GM19351 (cell line): ENCODE measurements around the gene ZCCHC13.
"Not testable (repeated sequence)": the region's sequence is repeated elsewhere in the genome, so short reads cannot be mapped to it uniquely, and the experiment has no call there.

Experiments
- ATAC-seq: cut with Tn5 transposase; IDR thresholded peaks from one replicate; pipeline ENCODE4 v1.9.1; 2021; ENCODE audit warnings: mild to moderate bottlenecking, moderate library complexity; ENCODE audit not compliant: unreplicated experiment

The ZCCHC13 gene

GRCh38 chrX:74319321-74319720 is 15.3 kb downstream of the ZCCHC13 start:
- ATAC-seq, result not testable (repeated sequence)

GRCh38 chrX:74321191-74321590 is 17.2 kb downstream of the ZCCHC13 start:
- ATAC-seq, result no peak

DNA sequence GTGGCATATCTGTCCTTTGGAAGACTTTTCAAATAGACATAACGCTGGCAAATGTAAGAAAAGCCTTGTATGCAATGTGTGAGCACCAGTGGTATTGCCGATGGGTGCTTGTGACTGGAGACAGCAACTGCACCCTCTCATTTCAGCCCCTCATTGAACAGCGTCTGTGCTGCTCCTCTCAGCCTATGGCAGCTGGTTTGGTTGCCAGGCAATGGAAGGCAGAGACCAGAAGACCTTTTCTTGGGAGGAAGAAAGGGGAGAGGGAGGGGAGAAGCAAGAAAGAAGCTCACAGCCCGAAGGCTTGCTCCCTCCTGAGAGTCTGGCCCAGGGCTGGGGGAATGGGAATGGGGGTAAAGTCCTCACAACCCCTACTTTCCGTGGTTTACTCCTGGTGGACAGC is 20.2 kb downstream of the ZCCHC13 start:
- ATAC-seq, result no peak

DNA sequence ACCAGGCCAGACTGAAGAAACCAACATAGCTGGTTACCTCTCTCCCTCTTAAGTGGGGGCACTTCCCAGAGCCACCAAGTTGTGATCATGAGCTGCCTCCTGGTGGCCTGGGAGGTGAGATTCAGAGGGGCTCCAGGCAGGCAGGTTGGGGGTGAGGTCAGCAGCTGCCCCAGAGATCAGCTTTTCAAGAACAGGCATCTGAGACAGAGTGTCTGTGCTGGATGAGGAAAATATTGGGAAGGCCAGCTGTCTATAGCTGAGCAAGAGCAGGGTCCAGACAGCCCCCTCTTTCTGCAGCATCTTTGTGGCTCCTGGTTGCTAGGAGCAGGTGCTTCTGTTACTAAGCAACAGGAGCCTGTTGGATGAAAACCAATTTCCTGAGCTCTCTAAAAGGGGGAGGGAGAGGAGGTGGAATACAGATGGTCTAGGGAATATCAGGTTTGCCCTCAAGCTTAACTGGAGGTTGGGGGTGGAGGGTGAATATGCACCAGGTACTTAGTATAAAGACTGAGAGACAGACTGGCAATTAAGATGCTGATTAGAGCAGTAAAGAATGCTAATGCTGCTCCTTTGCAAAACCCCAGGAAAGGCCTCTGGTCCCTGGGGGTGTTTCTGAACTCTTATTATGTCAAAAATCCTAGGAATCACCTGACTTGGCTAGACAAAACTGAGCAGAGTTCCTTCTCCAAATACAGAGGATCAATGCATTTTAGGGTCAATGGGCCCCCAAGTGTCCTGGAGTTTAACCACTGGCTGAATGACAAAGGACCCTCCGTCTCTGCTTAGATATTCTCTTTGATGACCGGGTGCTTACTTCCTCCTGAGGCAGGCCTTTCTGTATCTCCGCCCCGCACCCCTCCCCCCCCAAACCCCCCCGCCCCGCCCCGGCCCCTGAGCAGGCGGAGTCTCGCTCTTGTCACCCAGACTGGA is 21.4 kb downstream of the ZCCHC13 start:
- ATAC-seq, result no peak

DNA sequence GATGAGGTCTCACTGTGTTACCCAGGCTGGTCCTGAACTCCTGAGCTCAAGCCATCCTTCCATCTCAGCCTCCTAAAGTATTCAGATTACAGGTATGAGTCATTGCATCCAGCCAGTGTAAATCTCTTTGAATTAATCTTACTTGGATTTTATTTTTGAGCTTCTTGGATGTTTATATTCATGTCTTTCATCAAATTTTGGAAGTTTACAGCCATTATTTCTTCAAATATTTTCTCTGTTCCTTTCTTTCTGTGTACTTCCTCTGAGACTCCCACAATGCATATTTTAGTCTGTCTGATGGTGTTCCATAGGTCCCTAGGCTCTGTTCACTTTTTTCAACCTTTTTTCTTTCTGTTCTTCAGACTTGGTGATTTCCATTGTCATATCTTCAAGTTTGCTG is 34.9 kb downstream of the ZCCHC13 start:
- ATAC-seq, result no peak

GRCh38 chrX:74340051-74340450 is 36.1 kb downstream of the ZCCHC13 start:
- no peak for ATAC-seq

GRCh38 chrX:74342211-74342610 is 38.2 kb downstream of the ZCCHC13 start:
- ATAC-seq, result not testable (repeated sequence)

- ATAC-seq, result peak; percentile 87
Measured at GRCh38 chrX:74343343-74344279, 39.6 kb downstream of the ZCCHC13 start.

GRCh38 chrX:74344280-74344622 is 40.3 kb downstream of the ZCCHC13 start:
- peak; percentile 25 for ATAC-seq

DNA sequence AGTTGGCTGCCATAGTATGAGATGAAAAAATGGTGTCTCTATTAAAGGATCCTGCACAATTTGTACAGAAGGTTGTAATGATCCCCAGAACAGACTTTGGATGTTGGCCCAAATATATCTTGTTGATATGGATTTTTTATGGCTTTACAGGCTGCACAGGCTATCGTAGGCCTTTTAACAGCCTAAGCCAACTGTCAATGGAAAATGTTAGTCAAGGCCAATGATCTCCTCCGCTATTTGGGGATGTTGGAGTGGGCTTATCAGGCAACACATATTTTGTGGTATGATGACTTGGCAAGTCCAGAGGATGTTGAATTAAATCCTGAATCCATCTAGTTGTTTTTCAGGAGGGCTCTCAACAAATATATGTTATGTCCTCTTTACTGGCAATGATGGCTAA is 42.1 kb downstream of the ZCCHC13 start:
- ATAC-seq, result no peak

DNA sequence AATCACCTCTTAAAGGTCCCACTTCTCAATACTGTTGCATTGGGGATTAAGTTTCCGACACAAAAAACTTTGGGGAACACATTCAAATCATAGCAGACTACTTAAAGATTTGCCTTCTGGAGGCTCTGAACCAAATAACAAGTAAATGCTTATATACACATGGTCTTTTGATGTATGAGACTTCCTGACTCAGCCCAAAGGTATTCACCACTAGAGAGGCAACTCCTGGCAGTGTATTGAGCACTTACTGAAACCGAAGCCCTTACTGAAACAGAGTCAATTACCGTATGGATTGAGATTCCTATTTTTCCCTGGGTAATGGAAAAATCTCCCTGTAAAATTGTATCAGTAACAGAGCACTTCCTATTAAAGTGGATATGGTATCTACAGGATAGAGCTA is 45.4 kb downstream of the ZCCHC13 start:
- ATAC-seq, result no peak

DNA sequence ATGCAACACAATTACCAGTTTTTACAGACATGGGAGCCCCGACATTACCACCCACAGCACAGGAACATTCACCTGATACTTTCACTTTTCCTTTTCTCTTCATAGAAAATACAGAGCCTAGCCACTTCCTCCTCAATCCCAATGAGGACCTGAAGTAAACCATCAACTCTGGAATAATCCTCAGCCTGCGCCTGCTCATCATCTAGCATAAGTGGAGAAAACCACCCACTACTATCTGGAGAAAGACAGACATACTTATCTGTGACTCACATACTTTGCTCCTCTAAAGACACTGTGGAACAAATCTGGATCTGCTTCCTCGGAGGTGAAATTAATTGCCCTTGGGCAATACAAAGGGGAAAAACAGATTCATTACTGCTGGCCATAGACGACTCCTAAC is 47.8 kb downstream of the ZCCHC13 start:
- ATAC-seq, result no peak

GRCh38 chrX:74353984-74354383 is 50.0 kb downstream of the ZCCHC13 start:
- no peak for ATAC-seq
